IMR-90 (cell line): ENCODE results near the gene MYD88. TPM values are rescaled to one million over a fixed set of nuclear protein-coding genes. Genes with fewer than 3 reads are reported as not detected.

Experiments
- ATAC-seq: fragments of 200-7000 bp; cut with Tn5 transposase; 2 replicates; pipeline ENCODE4 v1.9.1; 2020; ENCODE audit warnings: low read depth, mild to moderate bottlenecking, moderate library complexity
- BruUV-seq: library from RNA; stranded (reverse); fragments of 400-500 nt; replicated peaks from 2 replicates; lab custom pipeline; 2021; lab: Mats Ljungman, UMichigan
- CTCF ChIA-PET: fragments of 300-600 bp; formaldehyde crosslinking; extraction: SDS; loops from one replicate; lab custom pipeline; 2021; ENCODE audit warnings: antibody characterized with exemption; lab: Yijun Ruan, JAX
- POLR2A ChIA-PET: fragments of 300-600 bp; sonication (Branson Sonifier 250); formaldehyde crosslinking; loops from one replicate; lab custom pipeline; 2022; ENCODE audit warnings: antibody characterized with exemption; ENCODE audit not compliant: unreplicated experiment; lab: Charles Lee
- DNase-seq: peaks from one replicate; pipeline ENCODE4 v3.0.0; 2013
- H2AFZ ChIP-seq: replicated peaks from 2 replicates; pipeline ENCODE3; 2013; ENCODE audit warnings: low read length, mild to moderate bottlenecking; ENCODE audit not compliant: poor library complexity
- H2AK5ac ChIP-seq: 2 replicates; pipeline ENCODE4 v1.6.1; 2013; ENCODE audit warnings: low read depth, low read length, inconsistent platforms
- H2AK9ac ChIP-seq: replicated peaks from 2 replicates; pipeline ENCODE3; 2013; ENCODE audit warnings: mild to moderate bottlenecking, low read depth, low read length, moderate library complexity; ENCODE audit not compliant: poor library complexity
- H2BK120ac ChIP-seq: 2 replicates; pipeline ENCODE4 v1.6.1; 2013; ENCODE audit warnings: low read depth, low read length, inconsistent platforms
- H2BK15ac ChIP-seq: 3 replicates; pipeline ENCODE4 v1.6.1; 2013; ENCODE audit warnings: low read depth, low read length, inconsistent platforms
- H2BK20ac ChIP-seq: 2 replicates; pipeline ENCODE4 v1.6.1; 2013; ENCODE audit warnings: low read depth, mild to moderate bottlenecking, inconsistent platforms, low read length, moderate library complexity
- H2BK5ac ChIP-seq: 2 replicates; pipeline ENCODE4 v1.6.1; 2013; ENCODE audit warnings: mild to moderate bottlenecking, low read depth, low read length, inconsistent platforms; ENCODE audit not compliant: poor library complexity, severe bottlenecking
- H3K14ac ChIP-seq: replicated peaks from 2 replicates; pipeline ENCODE4 v1.6.1; 2013; ENCODE audit warnings: low read depth, low read length, inconsistent platforms
- H3K18ac ChIP-seq: 2 replicates; pipeline ENCODE4 v1.6.1; 2013; ENCODE audit warnings: low read depth, low read length, control low read depth
- H3K23ac ChIP-seq: 2 replicates; pipeline ENCODE4 v1.6.1; 2013; ENCODE audit warnings: low read depth, low read length, inconsistent platforms
- H3K27ac ChIP-seq: 2 replicates; pipeline ENCODE4 v1.5.1; 2013; ENCODE audit warnings: mild to moderate bottlenecking, control low read depth, low read length; ENCODE audit not compliant: insufficient read depth
- H3K27me3 ChIP-seq: 2 replicates; pipeline ENCODE4 v1.6.1; 2013; ENCODE audit warnings: low read length; ENCODE audit not compliant: control insufficient read depth, insufficient read depth
- H3K36me3 ChIP-seq: 2 replicates; pipeline ENCODE4 v1.6.1; 2013; ENCODE audit warnings: low read length, mixed read lengths; ENCODE audit not compliant: control insufficient read depth, insufficient read depth
- H3K4ac ChIP-seq: 2 replicates; pipeline ENCODE4 v1.6.1; 2013; ENCODE audit warnings: low read depth, low read length, inconsistent platforms
- H3K4me1 ChIP-seq: 2 replicates; pipeline ENCODE4 v1.6.1; 2013; ENCODE audit warnings: low read length, mixed read lengths; ENCODE audit not compliant: control insufficient read depth, insufficient read depth
- H3K4me2 ChIP-seq: 2 replicates; pipeline ENCODE4 v1.6.1; 2013; ENCODE audit warnings: low read depth, mild to moderate bottlenecking, control low read depth, low read length, moderate library complexity
- H3K4me3 ChIP-seq: 2 replicates; pipeline ENCODE4 v1.5.1; 2013; ENCODE audit warnings: low read depth, mild to moderate bottlenecking, control low read depth, low read length, moderate library complexity; ENCODE audit not compliant: insufficient read depth
- H3K56ac ChIP-seq: 2 replicates; pipeline ENCODE4 v1.6.1; 2013; ENCODE audit warnings: low read length, inconsistent platforms; ENCODE audit not compliant: insufficient read depth; ENCODE audit errors: extremely low read depth
- H3K79me1 ChIP-seq, 2 experiments: 2 replicates each; pipeline ENCODE4 v1.6.1; 2013; ENCODE audit warnings: low read length in 2 of 2, inconsistent platforms in 1 of 2, low read depth in 1 of 2
- H3K9ac ChIP-seq: 2 replicates; pipeline ENCODE4 v1.6.1; 2013; ENCODE audit warnings: low read depth, low read length, control low read depth
- H3K9me1 ChIP-seq: 2 replicates; pipeline ENCODE4 v1.6.1; 2013; ENCODE audit warnings: low read length, inconsistent platforms; ENCODE audit not compliant: insufficient read depth
- H3K9me3 ChIP-seq: 2 replicates; pipeline ENCODE4 v1.6.1; 2013; ENCODE audit warnings: low read length; ENCODE audit not compliant: control insufficient read depth, insufficient read depth
- H4K20me1 ChIP-seq: 2 replicates; pipeline ENCODE4 v1.6.1; 2013; ENCODE audit warnings: low read length, inconsistent platforms; ENCODE audit not compliant: insufficient read depth
- H4K5ac ChIP-seq: 2 replicates; pipeline ENCODE4 v1.6.1; 2013; ENCODE audit warnings: mild to moderate bottlenecking, low read depth, low read length, control low read depth
- H4K8ac ChIP-seq, 2 experiments: 2 replicates each; pipeline ENCODE4 v1.6.1; 2013; ENCODE audit warnings: low read depth in 2 of 2, low read length in 2 of 2, control low read depth in 1 of 2, inconsistent platforms in 1 of 2
- H4K91ac ChIP-seq: 2 replicates; pipeline ENCODE4 v1.6.1; 2013; ENCODE audit warnings: low read depth, low read length, inconsistent platforms; ENCODE audit not compliant: insufficient read depth
- FOS ChIP-seq: fragments of 150-350 bp; IDR thresholded peaks from 2 replicates; pipeline ENCODE4 v1.6.1; 2016; ENCODE audit warnings: low read depth, low read length
- MXI1 ChIP-seq: IDR thresholded peaks from 2 replicates; pipeline ENCODE4 v1.6.1; 2012; ENCODE audit warnings: low read depth, mild to moderate bottlenecking, low read length, moderate library complexity, borderline replicate concordance
- RAD21 ChIP-seq: IDR thresholded peaks from 2 replicates; pipeline ENCODE4 v1.6.1; 2012; ENCODE audit warnings: low read length, improper control_type of control experiment
- WGBS, 2 experiments: methylation state at CpG; one replicate each; pipeline versions ENCODE4 v1.1.5 to v1.1.7; 2013; ENCODE audit warnings: missing lambda C conversion rate in 2 of 2; ENCODE audit not compliant: insufficient read length in 1 of 2; ENCODE audit errors: extremely low coverage in 2 of 2; 5-methylcytosine and 5-hydroxymethylcytosine counted together
- dilution Hi-C: fragments of 300-500 bp; cut with HindIII; formaldehyde crosslinking; loops from one replicate; pipeline ENCODE4 v1.14.3; 2018; ENCODE audit warnings: low sequenced_read_pairs; ENCODE audit not compliant: unreplicated experiment
- in situ Hi-C: fragments of 300-500 bp; cut with MboI; formaldehyde crosslinking; loops from 3 replicates; pipeline ENCODE4 v1.14.3; 2019; ENCODE audit warnings: low sequenced_read_pairs, inconsistent platforms, mixed read lengths
- intact Hi-C: fragments of 100-400 bp; cut with micrococcal nuclease; formaldehyde crosslinking; loops from 2 replicates; pipeline ENCODE4 v1.10.0; 2022
- polyA plus RNA-seq, 3 experiments: library from polyadenylated mRNA; depleted of rRNA; stranded (reverse); fragments of >200 nt; gene quantifications; 2 replicates each; pipeline ENCODE4 v1.2.3, GENCODE V29; 2012; ENCODE audit warnings: low replicate concordance in 1 of 3
- total RNA-seq: library from RNA; depleted of rRNA; stranded (reverse); fragments of >200 nt; gene quantifications from 2 replicates; pipeline ENCODE4 v1.2.3, GENCODE V29; 2012

The MYD88 gene
- total and polyA plus RNA-seq, 2 of the 4 experiments (the other 2 are of a cell fraction): 9.3 to 39.8 TPM

GRCh38 chr3:38163117-38163840 lies 24.8 kb downstream of the MYD88 start (continued):
- TF ChIP-seq MXI1: no peak

DNA sequence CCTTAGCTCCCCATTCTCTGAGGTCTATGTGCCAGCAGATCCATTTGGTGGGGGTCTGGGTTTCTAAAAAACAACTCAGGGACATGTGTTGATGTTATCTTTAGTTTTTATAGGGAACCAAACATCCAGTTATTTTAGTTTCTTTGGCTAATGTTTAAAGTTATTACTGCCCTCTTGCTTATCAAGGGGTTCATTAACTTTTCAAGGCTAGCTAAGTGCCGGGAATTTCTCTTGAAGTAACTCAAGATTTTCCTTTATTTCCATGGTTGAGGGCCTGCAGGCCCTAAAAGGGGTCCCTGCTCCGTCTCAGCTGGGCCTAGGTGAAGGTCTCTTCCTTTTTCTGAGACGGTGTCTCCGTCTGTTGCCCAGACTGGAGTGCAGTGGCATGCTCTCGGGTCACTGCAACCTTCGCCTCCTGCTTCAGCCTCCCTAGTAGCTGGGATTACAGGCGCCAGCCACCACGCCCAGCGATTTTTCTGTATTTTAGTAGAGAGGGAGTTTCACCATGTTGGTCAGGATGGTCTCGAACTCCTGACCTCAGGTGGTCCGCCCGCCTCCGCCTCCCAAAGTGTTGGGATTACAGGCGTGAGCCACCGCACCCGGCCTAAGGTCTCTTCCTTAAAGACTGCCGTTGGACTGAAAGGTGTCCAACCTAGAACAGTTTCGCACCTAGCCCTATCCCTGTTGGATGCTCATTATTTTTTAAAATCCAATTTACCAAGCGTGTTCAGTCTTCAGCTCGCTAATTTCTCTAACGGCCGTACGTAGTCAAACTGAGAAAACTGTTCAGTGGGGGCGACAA lies 25.6 kb downstream of the MYD88 start:
- Histone ChIP-seq H3K4me1 (peaks cover 2% of the 10 kb centered on the region; the same call in 1 of the 2 replicates), H2AK5ac (peak overlapping the region; percentile 65), H3K9ac (peak overlapping the region; percentile 45), H3K4me3 (peak overlapping the region; percentile 57), H2BK120ac (peak overlapping the region; percentile 42; the same call in 1 of the 2 replicates), H2BK20ac (0 out of 2 replicates have a peak overlapping the region, but pooled peaks have one; percentile 24), H4K8ac (peak overlapping the region; percentile 86 to 96), H3K9me1 (0 out of 2 replicates have a peak, but pooled peaks cover 2% of the 10 kb centered on the region), H3K18ac (no peak overlapping the region; the same call in 1 of the 2 replicates), H3K14ac (peak overlapping the region; percentile 80), H3K36me3 (no peaks in the 10 kb centered on the region), H3K9me3 (no peaks in the 10 kb centered on the region), H2AFZ (peak overlapping the region; percentile 89), H3K4me2 (peak overlapping the region; percentile 70), H4K5ac (peak overlapping the region; percentile 76), H3K23ac (peak overlapping the region; percentile 61), H3K79me1 (peaks cover 0 to 13% of the 10 kb centered on the region in 2 experiments; a peak in 2 of 4 replicates), H2BK15ac (0 out of 3 replicates have a peak overlapping the region, but pooled peaks have one; percentile 28), H3K4ac (peak overlapping the region; percentile 81), H3K56ac (peak overlapping the region; percentile 65; the same call in 1 of the 2 replicates), H3K27me3 (no peaks in the 10 kb centered on the region), H4K91ac (peak overlapping the region; percentile 75), H3K27ac (peak overlapping the region; percentile 55), H2BK5ac (peak overlapping the region; percentile 47), H2AK9ac (peak overlapping the region; percentile 97), H4K20me1 (peaks cover 5% of the 10 kb centered on the region; the same call in 1 of the 2 replicates)
- no peak for ATAC-seq
- POLR2A ChIA-PET: interaction anchor here (0.6 to 2.0 kb wide), 2 partner anchors 22 to 27 kb away, joined by 10 to 16 read pairs; partner anchors contain the start of gene ACAA1
- CTCF ChIA-PET: interaction anchor here (0.5 to 1.2 kb wide), 4 partner anchors 8 to 27 kb away, joined by 3 read pairs; partner anchors contain the start of gene ACAA1
- DNase-seq: no peak
- dilution Hi-C loops: no loop called here
- BruUV-seq: no TSS peak
- no peak for TF ChIP-seq FOS
- TF ChIP-seq RAD21: no peak
- WGBS, 2 experiments: 99% methylated on average over 10 of the region's 24 CpGs; no CpG with 5 or more reads in 1 of the 2 experiments
- intact Hi-C loops: no loop called here
- in situ Hi-C loops: no loop called here
